ENCODE results near the gene KCTD15. TPM values are rescaled to one million over a fixed set of nuclear protein-coding genes. Genes with fewer than 3 reads are reported as not detected.
A peak's percentile ranks its signal among the peaks of the same experiment; 100 is the strongest.

Gene KCTD15
- total and polyA plus RNA-seq, 8 donors = 14.8 to 33.8 (median 19.0) TPM

GRCh38 chr19:33769208-33769607 is 27.5 kb upstream of the KCTD15 start:
- Histone ChIP-seq H3K27me3 (no peaks in the 10 kb centered on the region), H3K9me3 (no peaks in the 10 kb centered on the region), H3K4me1 (no peaks in the 10 kb centered on the region), H3K4me3 (no peak overlapping the region), H3K27ac (no peak overlapping the region), H3K36me3 (no peaks in the 10 kb centered on the region)
- ATAC-seq = no peak
- no peak for TF ChIP-seq CTCF (IDR thresholded peaks at IDR 0.05)
- intact Hi-C loops (cut with DNase I) = no loop called here
- 45% methylated on average over 6 of the region's 6 CpGs for WGBS, 2 donors
- no peak for FAIRE-seq
- no peak for DNase-seq

DNA sequence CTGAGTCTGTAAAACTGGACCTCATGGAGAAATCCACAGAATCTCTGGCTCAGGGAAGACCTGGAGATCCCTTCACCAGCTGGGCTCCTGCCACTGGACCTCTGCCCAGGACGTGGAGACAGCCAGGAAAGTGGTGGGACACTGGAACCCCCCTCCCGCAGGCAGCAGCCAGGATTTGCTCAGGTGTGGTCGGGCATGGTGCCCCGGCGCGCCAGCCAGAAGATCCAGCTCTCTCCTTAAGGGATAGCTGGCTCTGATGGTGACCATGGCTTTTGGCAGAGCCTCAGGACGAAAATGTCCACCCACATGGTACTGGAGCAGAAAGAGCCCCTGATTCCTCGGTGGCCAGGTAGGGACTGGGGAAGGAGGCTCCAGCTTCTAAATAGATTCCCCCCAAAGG is 26.6 kb upstream of the KCTD15 start:
- no peak for TF ChIP-seq CTCF (IDR thresholded peaks at IDR 0.05)
- Histone ChIP-seq H3K27ac (no peak overlapping the region), H3K4me3 (no peak overlapping the region), H3K36me3 (no peaks in the 10 kb centered on the region), H3K27me3 (no peaks in the 10 kb centered on the region), H3K9me3 (no peaks in the 10 kb centered on the region), H3K4me1 (no peaks in the 10 kb centered on the region)
- ATAC-seq (no peak), FAIRE-seq (no peak), DNase-seq (peak in 1 of 6 donors; percentile 41)
- intact Hi-C loops (cut with DNase I) = loop anchor here (5.0 to 10.0 kb wide), 4 partner anchors 338 to 533 kb away; no protein-coding TSS in a partner anchor
- WGBS, 2 donors = 50 to 63% methylated on average over 8 of the region's 8 CpGs

GRCh38 chr19:33771384-33772101 is 25.1 kb upstream of the KCTD15 start:
- no peaks in the 10 kb centered on the region for H3K4me1 ChIP-seq
- intact Hi-C loops (cut with DNase I) = loop anchor here (5.0 to 10.0 kb wide), 4 partner anchors 339 to 534 kb away; no protein-coding TSS in a partner anchor
- H3K9me3 ChIP-seq = no peaks in the 10 kb centered on the region
- H3K4me3 ChIP-seq = no peak overlapping the region
- no peaks in the 10 kb centered on the region for H3K36me3 ChIP-seq
- WGBS, 2 donors = 20 to 23% methylated on average over 19 of the region's 19 CpGs
- peak; percentile 82 to 88 (median 86) for TF ChIP-seq CTCF (IDR thresholded peaks at IDR 0.05)
- H3K27ac ChIP-seq = no peak overlapping the region
- FAIRE-seq (no peak), ATAC-seq (peak; percentile 79 to 94 (median 92)), DNase-seq (peak; percentile 53 to 97 (median 80))
- H3K27me3 ChIP-seq = no peaks in the 10 kb centered on the region

DNA sequence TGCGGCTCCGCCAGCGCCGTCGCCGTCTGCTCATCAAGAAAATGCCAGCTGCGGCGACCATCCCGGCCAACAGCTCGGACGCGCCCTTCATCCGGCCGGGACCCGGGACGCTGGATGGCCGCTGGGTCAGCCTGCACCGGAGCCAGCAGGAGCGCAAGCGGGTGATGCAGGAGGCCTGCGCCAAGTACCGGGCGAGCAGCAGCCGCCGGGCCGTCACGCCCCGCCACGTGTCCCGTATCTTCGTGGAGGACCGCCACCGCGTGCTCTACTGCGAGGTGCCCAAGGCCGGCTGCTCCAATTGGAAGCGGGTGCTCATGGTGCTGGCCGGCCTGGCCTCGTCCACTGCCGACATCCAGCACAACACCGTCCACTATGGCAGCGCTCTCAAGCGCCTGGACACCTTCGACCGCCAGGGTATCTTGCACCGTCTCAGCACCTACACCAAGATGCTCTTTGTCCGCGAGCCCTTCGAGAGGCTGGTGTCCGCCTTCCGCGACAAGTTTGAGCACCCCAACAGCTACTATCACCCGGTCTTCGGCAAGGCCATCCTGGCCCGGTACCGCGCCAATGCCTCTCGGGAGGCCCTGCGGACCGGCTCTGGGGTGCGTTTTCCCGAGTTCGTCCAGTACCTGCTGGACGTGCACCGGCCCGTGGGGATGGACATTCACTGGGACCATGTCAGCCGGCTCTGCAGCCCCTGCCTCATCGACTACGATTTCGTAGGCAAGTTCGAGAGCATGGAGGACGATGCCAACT is 24.4 kb upstream of the KCTD15 start:
- no peak overlapping the region for H3K27ac ChIP-seq
- ATAC-seq = no peak
- TF ChIP-seq CTCF (IDR thresholded peaks at IDR 0.05) = no peak
- no peaks in the 10 kb centered on the region for H3K36me3 ChIP-seq
- H3K27me3 ChIP-seq = no peaks in the 10 kb centered on the region
- intact Hi-C loops (cut with DNase I) = loop anchor here (5.0 to 10.0 kb wide), 4 partner anchors 340 to 535 kb away; no protein-coding TSS in a partner anchor
- peak in 2 of 6 donors; percentile 57 to 75 for DNase-seq
- no peak overlapping the region for H3K4me3 ChIP-seq
- WGBS, 2 donors = 80 to 90% methylated on average over 72 of the region's 72 CpGs
- H3K4me1 ChIP-seq = no peaks in the 10 kb centered on the region
- no peaks in the 10 kb centered on the region for H3K9me3 ChIP-seq
- no peak for FAIRE-seq
